Muscle of leg (tissue), 11 donors: ENCODE results near the gene NODAL. TPM values are rescaled to one million over a fixed set of nuclear protein-coding genes. Genes with fewer than 3 reads are reported as not detected.

Experiments used
- DNase-seq: peaks from one replicate; pipeline ENCODE4 v3.0.0; 2013
- H3K27ac ChIP-seq: one replicate; pipeline ENCODE4 v1.5.1; 2013; ENCODE audit warnings: mild to moderate bottlenecking, low read length, control low read depth
- H3K27me3 ChIP-seq: one replicate; pipeline ENCODE4 v1.6.1; 2013; ENCODE audit warnings: low read length; ENCODE audit not compliant: control insufficient read depth, insufficient read depth
- H3K36me3 ChIP-seq: one replicate; pipeline ENCODE4 v1.6.1; 2013; ENCODE audit warnings: low read length; ENCODE audit not compliant: control insufficient read depth, insufficient read depth
- H3K4me1 ChIP-seq: one replicate; pipeline ENCODE4 v1.6.1; 2013; ENCODE audit warnings: low read length; ENCODE audit not compliant: control insufficient read depth, insufficient read depth
- H3K4me3 ChIP-seq: one replicate; pipeline ENCODE4 v1.5.1; 2013; ENCODE audit warnings: low read length, control low read depth
- H3K9me3 ChIP-seq: replicated peaks from 2 replicates; pipeline ENCODE4 v1.6.1; 2013; ENCODE audit warnings: low read depth, low read length; ENCODE audit not compliant: control insufficient read depth
- WGBS: methylation state at CpG from one replicate; pipeline ENCODE4 v1.1.5; 2013; ENCODE audit warnings: missing lambda C conversion rate; ENCODE audit not compliant: insufficient coverage; 5-methylcytosine and 5-hydroxymethylcytosine counted together
- polyA plus RNA-seq, 8 donors: library from polyadenylated mRNA; unstranded; fragments of 120-200 nt; gene quantifications; one replicate each; pipeline versions ENCODE4 v1.2.1 to v1.2.3, GENCODE V29; 2013; ENCODE audit warnings: inconsistent platforms in 1 of 8, low replicate concordance in 1 of 8; ENCODE audit not compliant: insufficient read length in 8 of 8, insufficient read depth in 1 of 8
- total RNA-seq: library from RNA; stranded (reverse); fragments of 120-200 nt; gene quantifications from one replicate; pipeline ENCODE4 v1.2.4, GENCODE V29; 2013

The NODAL gene
- total and polyA plus RNA-seq, 9 donors = 0.04 to 0.53 (median 0.22) TPM

DNA sequence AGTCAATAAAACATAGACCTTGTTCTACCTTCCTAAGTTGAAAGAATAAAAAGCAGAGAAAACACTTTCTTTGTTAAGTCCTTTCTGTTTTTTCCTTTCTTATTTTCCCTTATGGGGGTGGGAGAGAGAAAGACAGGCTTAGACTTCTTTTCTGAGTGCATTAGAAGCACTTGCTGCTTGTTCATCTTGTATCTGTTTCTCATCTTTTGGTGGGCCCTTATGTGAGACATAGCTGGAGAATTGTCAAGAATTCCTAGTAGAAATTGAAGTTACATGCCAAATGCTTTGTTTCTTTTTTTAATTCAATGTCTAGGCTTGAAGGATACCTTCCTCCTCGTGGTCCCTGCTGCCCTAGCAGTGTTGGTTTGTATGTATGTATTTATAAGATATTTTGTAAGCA, 30.9 kb downstream of the NODAL start:
- Histone ChIP-seq H3K27ac (no peak overlapping the region), H3K27me3 (no peaks in the 10 kb centered on the region), H3K4me3 (no peak overlapping the region), H3K4me1 (peaks cover 10% of the 10 kb centered on the region), H3K9me3 (no peaks in the 10 kb centered on the region), H3K36me3 (no peaks in the 10 kb centered on the region)
- no peak for DNase-seq
- WGBS = no CpG with 5 or more reads among the region's 1 CpG

GRCh38 chr10:70409772-70410171, 31.7 kb downstream of the NODAL start:
- no peaks in the 10 kb centered on the region for H3K36me3 ChIP-seq
- peaks cover 18% of the 10 kb centered on the region for H3K4me1 ChIP-seq
- H3K4me3 ChIP-seq = no peak overlapping the region
- WGBS = 95% methylated on average over 3 of the region's 3 CpGs
- no peak for DNase-seq
- no peaks in the 10 kb centered on the region for H3K27me3 ChIP-seq
- no peak overlapping the region for H3K27ac ChIP-seq
- no peaks in the 10 kb centered on the region for H3K9me3 ChIP-seq

DNA sequence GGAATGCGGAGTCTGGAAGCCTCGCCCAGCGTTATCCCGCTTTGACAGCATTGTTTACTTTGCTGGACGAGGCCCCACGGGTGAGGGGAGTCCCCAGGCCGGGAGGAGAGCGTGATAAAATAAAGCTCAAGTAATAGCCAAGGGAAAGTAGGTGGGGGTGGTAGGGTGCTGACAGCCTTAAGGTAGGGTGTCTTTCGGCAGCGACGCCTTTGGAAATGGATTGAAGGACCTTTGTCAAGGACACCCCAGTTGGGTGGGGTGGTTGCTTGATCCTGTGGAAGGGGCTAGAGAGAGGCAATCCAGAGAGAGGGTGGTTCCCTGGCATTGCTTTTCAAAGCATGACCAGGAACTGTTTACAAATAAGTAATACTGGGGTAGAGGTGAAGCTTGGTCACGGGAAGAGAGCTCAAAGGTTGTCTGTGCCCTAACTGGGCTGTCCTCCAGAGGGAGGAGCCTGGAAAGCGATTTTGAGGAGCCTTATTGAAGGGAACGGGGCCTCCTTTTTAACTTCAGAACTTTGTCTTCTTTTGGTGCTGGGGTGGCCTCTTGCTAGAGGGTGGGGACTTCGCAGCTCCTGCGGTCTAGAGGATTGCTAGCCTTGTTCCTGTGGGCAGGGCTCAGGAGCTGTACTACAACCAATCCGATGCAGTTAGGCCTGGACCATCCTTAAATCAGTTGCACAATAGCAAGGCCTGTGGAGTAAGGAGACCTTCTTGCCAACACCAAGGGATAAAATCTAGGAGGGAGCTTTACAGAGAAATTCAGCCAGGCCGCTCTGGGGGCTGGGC, 36.2 kb downstream of the NODAL start:
- Histone ChIP-seq H3K27me3 (no peaks in the 10 kb centered on the region), H3K4me1 (peaks cover 25% of the 10 kb centered on the region), H3K36me3 (no peaks in the 10 kb centered on the region), H3K9me3 (no peaks in the 10 kb centered on the region), H3K4me3 (peak overlapping the region; percentile 86), H3K27ac (peak overlapping the region; percentile 83)
- peak; percentile 97 for DNase-seq
- 2% methylated on average over 14 of the region's 18 CpGs for WGBS

GRCh38 chr10:70404787-70405036, 36.8 kb downstream of the NODAL start:
- WGBS = 0% methylated on average over 4 of the region's 11 CpGs
- Histone ChIP-seq H3K9me3 (no peaks in the 10 kb centered on the region), H3K27me3 (no peaks in the 10 kb centered on the region), H3K4me1 (peaks cover 25% of the 10 kb centered on the region), H3K27ac (peak overlapping the region; percentile 83), H3K36me3 (no peaks in the 10 kb centered on the region), H3K4me3 (peak overlapping the region; percentile 86)
- DNase-seq = peak; percentile 59

GRCh38 chr10:70404036-70404786, 37.3 kb downstream of the NODAL start, which contains the start of gene EIF4EBP2:
Gene EIF4EBP2, plus strand, starts transcription at chr10:70404145. Its CDS starts 257 bp downstream, at chr10:70404402.
- DNase-seq = peak; percentile 98
- under 1% methylated on average over 101 of the region's 103 CpGs for WGBS
- no peaks in the 10 kb centered on the region for H3K27me3 ChIP-seq
- no peaks in the 10 kb centered on the region for H3K36me3 ChIP-seq
- H3K9me3 ChIP-seq = no peaks in the 10 kb centered on the region
- peak within 1 kb of the TSS; percentile 86 for H3K4me3 ChIP-seq
- H3K4me1 ChIP-seq = peaks cover 25% of the 10 kb centered on the region
- H3K27ac ChIP-seq = peak within 1 kb of the TSS; percentile 83

DNA sequence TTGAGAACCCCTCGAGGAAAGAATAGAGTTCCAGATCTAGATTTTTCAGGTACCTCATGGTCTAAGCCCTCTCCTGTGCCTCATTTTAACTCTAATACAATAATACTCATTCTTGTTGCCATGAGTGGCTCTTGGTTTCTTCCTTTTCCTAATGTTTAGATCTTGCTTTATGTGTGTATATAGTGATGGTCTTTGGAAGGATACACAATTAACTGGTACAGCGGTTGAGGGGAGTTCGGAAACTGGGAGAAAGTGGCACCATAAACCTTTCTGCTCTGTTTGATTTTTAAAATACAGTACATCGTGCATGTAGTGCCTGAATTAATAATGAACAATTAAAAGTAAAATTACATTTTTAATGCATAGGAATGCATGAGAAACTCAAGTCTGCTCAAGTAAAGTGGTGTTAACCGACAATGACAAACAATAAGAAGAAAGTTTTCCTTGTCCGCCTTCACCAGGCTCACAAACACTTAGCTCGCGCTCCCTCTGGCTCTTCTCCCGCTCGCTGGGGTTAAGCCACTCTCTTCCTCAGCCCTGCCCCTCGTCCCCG, 37.9 kb downstream of the NODAL start:
- H3K27me3 ChIP-seq = no peaks in the 10 kb centered on the region
- H3K4me1 ChIP-seq = peaks cover 25% of the 10 kb centered on the region
- no peaks in the 10 kb centered on the region for H3K36me3 ChIP-seq
- no peaks in the 10 kb centered on the region for H3K9me3 ChIP-seq
- 8% methylated on average over 8 of the region's 12 CpGs for WGBS
- no peak for DNase-seq
- H3K27ac ChIP-seq = peak overlapping the region; percentile 69
- peak overlapping the region; percentile 32 for H3K4me3 ChIP-seq

- WGBS = no CpG with 5 or more reads among the region's 3 CpGs
- no peaks in the 10 kb centered on the region for H3K27me3 ChIP-seq
- DNase-seq = no peak
- no peaks in the 10 kb centered on the region for H3K36me3 ChIP-seq
- no peak overlapping the region for H3K4me3 ChIP-seq
- peaks cover 10% of the 10 kb centered on the region for H3K4me1 ChIP-seq
- H3K27ac ChIP-seq = no peak overlapping the region
- H3K9me3 ChIP-seq = no peaks in the 10 kb centered on the region
Measured at GRCh38 chr10:70399177-70399576, 42.3 kb downstream of the NODAL start.

DNA sequence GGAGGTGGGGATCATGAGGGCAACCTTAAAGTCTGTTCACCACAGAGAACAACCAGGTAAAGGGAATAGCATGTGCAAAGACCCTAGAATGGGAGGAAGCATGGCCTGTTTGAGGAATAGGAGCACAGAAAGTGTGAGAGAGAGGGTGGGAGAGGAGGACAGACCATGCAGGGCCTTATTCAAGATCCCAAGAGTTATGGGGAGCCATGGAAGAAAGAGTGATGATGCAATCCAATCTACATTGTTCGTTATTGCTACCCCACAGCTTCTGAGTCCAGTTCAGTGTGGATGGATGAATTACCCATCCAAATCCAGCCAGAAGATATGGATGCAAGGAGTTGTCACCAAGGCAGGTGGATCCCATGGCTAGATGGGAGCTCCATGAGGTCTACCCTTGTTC, 45.3 kb downstream of the NODAL start:
- no peak for DNase-seq
- H3K36me3 ChIP-seq = no peaks in the 10 kb centered on the region
- H3K4me1 ChIP-seq = no peaks in the 10 kb centered on the region
- WGBS = no CpG with 5 or more reads among the region's 1 CpG
- no peak overlapping the region for H3K4me3 ChIP-seq
- no peak overlapping the region for H3K27ac ChIP-seq
- no peaks in the 10 kb centered on the region for H3K9me3 ChIP-seq
- peaks cover 2% of the 10 kb centered on the region for H3K27me3 ChIP-seq

DNA sequence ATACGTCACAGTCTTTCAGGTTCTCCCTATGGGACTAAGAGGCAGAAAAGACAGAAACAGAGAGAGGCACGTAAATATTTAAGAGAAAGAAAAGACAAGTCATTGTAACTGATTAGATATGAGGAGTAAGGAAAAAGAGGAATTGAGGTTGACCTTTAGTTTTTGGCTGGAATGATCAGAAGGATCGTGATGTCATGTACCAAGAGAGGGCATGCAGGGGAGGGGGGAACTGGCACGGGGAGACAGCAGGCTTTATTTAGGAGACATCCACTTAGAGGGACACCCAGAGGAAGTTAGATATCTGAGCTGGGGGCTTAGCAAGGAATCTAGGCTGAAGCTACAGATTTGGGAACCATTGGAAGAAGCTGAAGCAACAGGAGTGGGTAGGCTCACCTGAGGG, 49.8 kb downstream of the NODAL start:
- Histone ChIP-seq H3K27me3 (peaks cover 2% of the 10 kb centered on the region), H3K4me3 (no peak overlapping the region), H3K27ac (no peak overlapping the region), H3K36me3 (no peaks in the 10 kb centered on the region), H3K4me1 (no peaks in the 10 kb centered on the region), H3K9me3 (no peaks in the 10 kb centered on the region)
- 56% methylated on average over 4 of the region's 4 CpGs for WGBS
- DNase-seq = no peak
